HT1080 (cell line): ENCODE data around the gene PPP2R1B. TPM values are rescaled to one million over a fixed set of nuclear protein-coding genes. Genes with fewer than 3 reads are reported as not detected.

ENCODE experiments used
- DNase-seq: peaks from one replicate; pipeline ENCODE4 v3.0.0-alpha.2; 2015; ENCODE audit warnings: low read depth
- total RNA-seq: library from RNA; depleted of rRNA; stranded (reverse); fragments of >200 nt; shearing (Covaris generic); gene quantifications from 2 replicates; pipeline ENCODE4 v1.2.3, GENCODE V29; 2014

The PPP2R1B gene
- total RNA-seq, 1 experiment from 2014 or later: 33.9 TPM

DNA sequence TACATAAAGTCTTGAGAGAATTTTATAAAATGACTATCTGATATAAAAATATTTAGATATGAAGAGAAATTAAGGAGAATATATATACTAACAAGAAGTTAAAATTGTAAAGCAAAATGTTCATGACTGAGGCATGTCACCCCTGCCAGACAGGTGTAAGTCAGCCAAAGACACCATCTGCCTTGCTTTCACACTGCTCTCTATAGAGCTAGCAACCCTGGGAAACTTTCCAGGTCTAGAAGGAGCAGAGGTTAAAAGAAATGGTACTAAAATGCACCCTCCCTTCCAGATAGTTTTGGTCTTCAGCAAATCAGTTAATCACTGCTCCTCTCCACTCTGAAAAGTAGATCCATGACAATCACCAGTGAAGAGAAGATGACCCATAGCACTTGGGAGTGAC, 16.5 kb downstream of the PPP2R1B start:
- no peak for DNase-seq

DNA sequence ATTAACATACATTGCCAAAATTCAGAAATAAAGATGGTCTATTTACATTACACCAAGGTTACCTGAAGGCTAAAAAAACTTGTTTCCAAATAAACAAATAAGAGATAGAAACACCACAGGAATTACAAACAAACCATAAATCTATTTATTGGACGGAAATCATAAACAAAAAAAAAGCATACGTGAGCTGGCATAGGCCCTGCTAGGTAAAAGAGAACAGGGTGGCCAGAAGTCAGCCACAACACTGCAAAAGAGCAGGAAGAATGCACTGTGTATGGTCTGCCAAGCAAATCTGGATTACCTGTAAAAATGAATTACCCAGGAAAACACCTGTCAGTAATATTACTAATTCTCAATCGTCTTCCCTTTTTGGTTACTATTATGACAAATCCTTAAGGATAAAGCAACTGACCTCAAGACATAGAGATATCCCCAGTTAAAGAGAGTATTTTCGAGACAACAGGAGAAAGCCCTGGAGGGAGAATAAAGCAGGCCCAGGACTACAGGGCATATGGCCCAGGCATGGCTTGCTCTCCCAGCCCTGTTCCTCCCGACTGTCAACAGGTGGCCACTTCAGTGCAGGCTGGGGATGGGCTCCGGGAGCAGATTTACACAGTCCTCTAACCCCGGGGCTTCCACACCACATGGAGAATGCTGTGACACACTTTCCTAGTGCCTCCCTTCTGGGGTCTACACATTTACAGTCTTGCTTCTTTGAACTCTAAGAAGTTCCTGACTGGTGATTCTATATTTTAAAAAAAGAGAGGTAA, 18.0 kb downstream of the PPP2R1B start:
- no peak for DNase-seq

DNA sequence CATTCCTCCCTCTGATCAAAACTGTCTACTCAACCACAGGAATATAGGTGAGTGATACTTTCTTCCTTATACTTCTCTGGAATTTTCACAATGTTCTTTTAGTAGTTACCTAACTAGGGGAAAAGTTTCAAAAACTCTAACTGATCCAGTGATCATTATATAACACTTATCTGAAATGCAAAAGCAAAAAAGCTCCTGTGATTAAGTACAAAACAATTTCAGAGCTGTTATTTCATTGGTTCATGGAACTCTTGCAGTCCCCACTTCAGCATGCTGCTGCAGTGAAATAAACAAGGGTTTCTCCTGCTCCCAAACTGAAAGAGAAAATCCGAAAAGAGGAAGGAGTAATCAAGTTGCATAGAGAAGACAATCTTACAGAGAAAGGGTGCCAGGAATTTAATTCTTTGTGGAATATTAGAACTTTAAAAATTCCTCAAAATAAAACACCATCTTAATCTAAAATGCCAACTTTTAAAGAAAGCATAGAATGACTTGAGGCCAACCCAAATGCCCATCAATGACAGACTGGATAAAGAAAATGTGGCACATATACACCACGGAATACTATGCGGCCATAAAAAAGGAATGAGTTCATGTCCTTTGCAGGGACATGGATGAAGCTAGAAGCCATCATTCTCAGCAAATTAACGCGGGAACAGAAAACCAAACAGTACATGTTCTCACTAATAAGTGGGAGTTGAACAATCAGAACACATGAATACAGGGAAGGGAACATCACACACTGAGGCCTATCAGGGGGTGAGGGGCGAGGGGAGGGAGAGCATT, 20.3 kb downstream of the PPP2R1B start:
- DNase-seq: no peak

DNA sequence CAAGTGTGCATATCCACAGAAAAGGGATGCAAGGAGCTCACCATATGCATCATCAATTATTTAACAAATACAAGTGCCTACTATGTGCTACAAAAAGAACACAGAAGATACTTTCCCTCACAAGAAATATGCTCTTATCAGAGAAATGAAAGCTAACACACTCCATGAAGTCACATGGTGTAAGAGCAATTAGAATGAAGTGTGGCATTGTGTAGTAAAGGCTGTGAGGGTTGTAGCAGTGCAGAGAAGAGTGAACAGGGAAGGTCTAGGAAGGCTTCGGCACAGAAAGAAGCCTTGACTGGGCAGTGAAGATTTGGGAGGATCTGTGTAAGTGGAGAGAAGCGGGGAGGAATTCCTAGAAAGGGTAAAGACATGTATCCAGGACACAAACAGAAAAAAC, 22.5 kb downstream of the PPP2R1B start:
- no peak for DNase-seq

DNA sequence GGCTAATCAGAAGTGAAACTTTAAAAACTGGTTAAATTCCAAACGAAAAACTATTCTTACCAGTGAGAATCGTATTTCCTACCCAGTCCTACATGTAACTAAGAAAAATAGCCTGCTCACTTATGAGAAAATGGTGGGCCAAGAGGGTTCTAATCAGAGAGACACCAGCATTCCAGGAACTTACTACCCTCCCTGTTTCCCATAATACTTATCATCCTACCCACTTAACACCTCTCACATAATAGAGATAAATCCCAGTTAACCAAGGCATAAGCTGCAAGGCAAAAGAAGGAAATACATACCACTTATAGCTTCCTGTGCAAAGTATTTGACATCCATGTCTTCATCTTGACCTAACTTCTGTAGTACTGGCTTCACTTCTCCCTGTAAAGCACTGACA, 24.4 kb downstream of the PPP2R1B start:
- no peak for DNase-seq

DNA sequence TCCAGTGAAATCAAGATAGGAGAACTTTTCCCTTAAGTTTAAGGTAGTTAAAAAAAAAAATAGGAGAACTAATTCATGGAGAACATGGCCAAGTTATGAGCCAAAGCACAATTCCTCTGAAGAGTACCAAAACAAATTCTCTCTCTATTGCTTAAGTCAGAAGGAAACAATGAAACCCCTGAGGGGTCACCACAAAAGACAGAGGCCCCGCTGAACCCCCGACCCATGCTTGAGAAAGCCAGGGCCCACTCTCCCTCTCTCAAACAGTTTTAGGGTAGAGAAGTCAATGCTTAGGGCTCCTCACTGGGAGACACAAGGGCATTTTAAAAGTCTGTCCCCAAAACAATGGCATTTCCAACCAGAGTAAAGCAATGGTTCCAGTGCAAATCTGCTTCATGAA, 26.9 kb downstream of the PPP2R1B start:
- DNase-seq: no peak

DNA sequence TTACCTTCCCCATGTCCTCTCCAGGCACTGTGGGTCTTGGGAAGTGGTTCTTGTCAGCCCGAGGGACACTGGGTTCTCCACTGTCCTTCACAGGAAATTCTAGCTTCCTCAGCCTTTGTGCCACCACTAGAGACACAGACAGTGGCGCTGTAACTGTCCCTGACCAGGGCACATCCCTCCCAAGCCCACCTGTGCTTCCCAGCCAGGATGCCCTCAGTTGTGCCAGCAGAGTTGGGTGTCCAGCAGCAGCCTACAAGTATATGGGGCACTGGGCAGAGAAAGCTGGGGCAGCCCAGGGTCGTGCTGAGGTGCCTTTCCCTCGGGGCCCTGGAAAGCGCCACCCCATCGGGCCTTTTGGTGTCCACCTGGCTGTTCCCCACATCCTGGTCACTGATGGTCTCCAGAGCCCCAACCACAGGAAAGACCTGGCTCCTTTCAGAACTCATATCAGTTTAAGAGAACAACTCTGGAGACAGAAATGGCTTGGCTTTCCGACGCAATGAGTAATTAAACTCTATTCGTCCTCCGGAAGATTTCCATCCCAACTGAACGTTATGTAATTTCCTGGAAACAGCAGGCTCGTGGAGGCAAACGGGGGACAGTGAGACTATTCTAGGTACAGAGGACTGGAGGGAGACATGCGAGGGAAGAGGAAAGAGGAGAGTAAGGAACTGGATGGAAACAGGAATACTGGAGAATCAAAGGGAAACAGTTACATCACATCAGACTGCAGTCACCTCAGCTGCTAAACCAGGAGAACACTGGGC, 28.6 kb downstream of the PPP2R1B start:
- no peak for DNase-seq

DNA sequence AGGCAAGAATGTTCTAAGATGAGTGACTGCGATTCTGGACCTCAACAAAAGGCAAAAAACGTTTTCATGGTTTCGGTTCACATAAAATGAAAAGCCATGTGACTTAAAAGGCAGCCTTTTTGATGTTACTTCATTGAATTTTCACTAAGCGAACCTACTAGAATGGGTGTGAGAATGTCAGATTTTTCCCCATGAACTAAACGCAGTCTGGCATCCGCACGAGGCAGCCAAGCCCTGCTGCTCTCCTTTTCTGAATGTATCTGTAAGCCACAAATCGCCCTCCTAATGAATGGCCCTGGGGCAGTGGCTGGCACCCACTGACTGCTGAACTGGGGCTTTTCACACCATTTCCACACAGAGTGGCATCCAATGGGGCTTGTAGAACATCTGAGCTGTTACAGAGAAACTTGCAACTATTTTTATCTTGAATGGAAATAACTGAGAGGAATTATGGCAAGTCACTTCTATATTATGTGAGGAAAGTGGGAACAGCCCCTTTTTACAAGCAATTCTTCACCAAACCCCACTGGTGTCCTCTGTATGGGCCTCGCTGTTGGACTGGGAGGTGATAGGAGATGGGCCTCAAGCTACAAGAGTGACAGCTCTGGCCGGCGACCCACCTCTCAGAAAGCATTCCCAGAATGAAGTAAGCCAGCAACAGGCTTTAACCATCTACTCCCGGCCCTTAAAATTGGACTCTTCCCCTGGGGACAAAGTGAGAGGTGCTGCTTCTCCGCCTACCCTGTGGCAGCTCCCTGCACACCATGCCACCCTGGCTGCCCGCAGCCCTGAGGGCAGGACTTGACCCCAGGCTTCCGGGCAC, 29.4 kb downstream of the PPP2R1B start:
- no peak for DNase-seq

DNA sequence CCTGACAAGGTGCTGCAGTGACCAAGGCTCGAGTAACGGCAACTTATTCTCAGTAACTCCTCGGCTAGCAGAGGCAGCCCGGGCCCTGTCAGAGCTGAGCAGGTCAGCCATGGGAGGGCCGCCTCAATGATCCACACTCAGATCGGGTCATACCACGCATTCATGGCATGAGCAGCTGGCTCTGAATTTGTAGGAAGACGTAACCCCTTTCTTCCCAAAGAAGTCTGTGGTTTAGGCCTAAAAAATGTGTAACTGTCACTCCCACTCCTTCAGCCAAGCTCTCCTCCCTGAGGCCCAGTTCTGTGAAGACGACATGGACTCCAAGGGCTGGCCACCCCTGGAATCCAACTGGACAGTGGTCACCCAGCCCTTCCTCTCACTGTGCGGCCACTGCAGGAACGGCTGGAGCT, 30.0 kb downstream of the PPP2R1B start:
- no peak for DNase-seq

DNA sequence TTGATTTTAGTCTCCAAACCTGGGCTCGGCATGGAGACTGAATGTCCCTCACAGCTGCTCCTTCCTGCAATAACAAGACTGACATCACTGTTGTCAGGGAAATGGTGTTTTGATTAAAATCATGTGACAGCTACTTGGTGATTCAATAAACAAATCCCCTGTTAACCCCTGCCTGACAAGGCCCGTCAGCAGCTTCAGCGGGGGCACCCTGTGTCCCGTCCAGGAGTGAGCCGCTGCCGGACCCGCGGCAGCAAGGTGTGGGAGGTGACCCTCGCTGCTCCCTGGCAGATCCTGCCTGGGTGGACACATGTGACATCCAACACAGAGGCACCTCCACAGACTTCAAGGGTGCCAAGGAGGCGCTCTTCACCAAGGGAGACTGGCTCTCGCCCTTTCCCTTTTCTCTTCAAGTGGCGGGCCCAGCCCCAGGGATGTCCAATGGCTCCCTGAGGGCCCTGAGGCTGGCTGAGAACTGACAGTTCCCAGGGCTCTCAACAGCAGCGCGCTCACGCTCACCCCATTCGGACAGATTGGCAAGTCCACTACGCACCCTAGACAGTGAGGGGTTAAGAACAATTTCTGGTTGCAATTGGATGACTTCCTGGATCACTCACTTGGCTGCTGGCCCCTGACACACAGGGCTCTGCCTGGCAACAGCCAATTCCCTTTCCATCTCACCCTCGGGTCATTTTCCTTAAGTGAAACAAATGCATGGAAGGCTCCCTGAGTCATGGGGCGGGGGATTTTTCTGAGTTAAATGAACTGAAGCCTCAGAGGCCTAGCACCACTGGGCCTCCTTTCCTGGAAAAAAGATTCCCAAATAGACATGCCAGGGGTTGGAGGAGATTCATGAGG, 30.7 kb downstream of the PPP2R1B start:
- DNase-seq: peak; percentile 94

DNA sequence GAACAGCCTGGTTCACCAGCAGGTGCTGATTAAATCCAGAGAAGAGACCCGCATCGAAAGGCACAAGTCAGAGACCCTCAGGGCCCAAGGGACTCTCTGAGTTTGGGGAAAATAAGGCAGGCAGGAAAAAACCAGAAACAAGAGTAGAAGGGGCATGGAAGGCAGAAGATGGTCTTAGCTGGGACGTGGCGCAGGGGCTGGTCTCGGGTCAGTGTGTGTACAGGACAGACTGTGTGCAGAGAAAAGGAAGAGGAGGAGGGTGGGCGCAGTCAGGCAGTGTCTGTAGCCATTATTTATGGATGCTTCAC, 31.3 kb downstream of the PPP2R1B start:
- DNase-seq: no peak

DNA sequence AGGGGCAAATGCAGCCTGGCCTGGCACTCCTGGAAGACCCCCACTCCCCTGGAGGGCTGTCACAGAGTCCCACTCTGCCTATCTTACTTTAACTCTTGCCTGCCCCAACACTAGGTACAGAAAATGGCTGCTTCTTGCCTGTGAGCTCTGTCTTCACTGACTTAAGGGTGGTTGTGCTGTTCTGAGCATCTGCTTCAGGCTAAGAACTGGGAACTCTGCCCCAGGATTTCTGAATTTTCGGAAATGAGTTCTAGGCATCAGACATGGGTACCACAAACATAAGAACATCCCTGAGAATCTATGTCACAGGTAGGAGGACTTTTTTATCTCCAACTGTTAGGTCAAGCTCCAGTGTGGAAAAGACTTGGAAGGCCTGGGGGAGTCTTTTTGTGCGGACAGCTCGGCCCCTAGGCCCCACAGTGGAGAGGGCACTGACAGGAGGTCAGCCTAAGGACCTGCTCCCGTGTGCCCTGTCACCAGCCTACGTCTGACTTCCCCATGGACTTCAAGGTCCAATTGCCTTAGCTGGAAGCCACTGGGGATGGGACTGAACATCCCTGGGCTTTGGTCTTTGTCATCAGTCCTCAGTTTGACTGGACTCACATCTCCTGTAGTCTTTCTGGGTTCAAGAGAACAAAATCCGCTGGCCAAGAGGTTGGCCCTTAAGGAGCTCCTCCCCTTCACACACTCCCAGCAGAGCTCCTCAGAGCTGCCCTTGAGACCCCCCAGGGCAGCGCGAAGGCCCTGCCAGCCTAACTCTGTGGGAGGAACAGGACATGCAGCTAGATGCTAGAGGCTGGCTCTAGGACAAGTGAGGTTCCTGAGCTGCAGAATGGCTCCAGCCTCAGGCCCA, 31.9 kb downstream of the PPP2R1B start:
- no peak for DNase-seq

DNA sequence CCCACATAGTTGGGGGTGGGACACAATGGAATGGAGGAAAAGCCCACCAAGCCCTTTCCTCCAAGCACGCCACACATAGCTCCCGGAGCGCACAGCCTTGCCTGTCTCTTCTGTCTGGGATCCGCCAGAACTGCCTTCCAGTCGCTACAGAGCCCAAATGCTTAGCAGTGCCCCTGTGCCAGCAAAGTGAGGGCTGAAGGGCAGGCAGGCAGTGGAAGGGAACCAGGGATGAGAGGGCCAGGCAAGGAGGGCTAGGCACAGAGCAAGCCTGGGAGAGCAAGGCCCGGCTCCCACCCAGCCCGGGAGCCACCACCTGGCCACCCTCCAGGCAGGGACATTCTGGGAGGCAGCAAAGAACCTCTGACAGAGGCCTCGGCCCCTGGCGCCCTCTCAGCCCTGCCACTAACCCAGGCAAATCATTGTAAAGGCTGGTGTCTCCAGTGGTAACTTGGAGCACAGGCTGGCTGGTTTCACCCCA, 32.5 kb downstream of the PPP2R1B start:
- DNase-seq: no peak

DNA sequence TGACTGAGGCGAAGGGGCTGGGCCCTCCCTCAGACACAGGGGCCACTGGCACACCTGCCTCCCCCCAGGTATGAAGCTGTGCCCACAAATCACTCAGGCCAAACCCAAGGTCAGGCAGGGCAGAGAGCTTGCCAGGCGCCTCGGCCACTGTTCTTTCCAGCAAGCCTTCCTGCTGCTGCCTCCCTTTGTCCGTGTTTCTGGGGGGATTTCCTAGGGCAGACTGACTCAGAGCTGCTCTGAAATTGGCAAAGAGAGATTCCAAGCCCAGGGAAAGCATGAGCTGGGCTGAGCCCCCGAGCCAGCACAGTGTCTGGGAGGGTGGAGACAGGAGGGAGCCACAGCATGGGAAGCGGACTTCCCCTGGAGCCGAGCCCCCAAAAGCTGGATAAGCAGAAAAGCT, 33.2 kb downstream of the PPP2R1B start:
- peak; percentile 42 for DNase-seq

DNA sequence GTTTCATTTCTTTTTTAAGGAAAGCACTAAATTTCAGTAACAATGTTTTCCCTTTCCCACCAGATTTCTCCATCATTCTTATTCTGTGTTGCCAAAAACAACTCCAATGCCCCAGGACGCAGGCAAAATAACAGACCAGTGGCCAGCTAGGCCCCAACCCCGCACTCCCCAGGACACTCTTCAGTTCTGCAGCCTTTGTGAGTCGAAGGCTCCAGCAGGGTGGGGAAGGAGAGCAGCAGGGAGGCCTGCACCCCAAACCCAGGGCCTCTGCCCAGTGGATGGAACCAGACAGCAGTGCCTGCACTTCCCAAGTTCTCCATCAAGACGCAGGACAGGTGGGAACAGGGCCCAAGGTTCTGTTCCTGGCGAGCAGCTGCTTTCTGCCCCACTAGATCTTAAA, 34.4 kb downstream of the PPP2R1B start:
- DNase-seq: no peak

DNA sequence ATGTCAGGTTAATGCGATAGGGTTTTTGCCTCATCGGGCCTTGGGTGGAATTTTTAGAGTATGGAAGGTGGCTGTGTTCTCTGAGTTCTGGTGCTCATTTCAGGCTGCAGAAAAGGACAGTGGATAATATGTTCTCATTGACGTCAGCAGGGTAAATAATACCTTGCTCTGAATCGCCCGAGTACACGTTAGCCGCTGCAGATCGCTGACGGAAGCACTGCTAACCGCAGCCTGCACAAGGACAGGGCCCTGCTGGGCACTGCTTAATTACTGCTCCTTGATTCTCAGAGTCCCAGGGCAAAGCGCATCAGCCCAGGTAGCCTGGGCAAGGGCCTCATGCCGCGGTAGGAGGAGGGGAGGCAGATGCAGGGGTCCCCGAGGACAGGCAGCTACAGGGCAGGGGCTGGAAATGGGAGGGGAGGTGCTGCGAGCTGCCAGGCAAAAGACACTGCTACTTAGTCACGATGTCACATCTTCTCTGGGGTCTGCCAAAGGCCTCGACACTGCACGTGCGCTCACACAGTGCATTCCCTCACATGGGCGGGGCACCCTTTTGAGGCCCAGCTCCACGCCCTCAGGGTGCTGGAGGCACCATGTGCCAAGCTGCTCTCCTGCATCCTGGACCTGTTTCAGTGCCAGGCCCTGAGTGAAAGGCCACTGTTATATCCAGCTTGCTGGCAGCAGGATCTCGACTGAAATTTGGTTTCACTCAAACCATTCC, 35.2 kb downstream of the PPP2R1B start:
- no peak for DNase-seq

DNA sequence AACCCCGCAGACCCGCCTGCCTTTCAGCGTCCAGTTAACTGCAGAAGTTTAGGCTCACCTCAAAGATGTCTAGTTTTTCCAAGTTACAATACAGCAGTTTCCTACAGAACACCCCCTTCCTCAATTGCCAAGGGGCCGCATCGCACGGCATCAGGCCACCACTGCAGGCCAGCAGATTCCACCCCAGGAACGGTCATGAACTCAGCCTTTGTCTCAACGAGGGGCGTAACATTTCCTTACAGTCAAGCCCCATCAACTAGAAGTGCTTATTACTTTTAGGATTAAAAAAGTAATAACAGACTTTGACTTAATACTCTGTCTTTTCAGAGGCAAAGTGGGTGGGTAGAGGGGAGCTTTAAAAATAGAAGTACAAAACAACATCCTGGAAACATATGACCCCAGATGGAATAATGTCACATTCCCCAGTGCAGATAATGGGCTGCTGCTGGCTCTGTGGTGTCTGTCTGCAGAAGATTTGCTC, 36.3 kb downstream of the PPP2R1B start:
- DNase-seq: no peak

DNA sequence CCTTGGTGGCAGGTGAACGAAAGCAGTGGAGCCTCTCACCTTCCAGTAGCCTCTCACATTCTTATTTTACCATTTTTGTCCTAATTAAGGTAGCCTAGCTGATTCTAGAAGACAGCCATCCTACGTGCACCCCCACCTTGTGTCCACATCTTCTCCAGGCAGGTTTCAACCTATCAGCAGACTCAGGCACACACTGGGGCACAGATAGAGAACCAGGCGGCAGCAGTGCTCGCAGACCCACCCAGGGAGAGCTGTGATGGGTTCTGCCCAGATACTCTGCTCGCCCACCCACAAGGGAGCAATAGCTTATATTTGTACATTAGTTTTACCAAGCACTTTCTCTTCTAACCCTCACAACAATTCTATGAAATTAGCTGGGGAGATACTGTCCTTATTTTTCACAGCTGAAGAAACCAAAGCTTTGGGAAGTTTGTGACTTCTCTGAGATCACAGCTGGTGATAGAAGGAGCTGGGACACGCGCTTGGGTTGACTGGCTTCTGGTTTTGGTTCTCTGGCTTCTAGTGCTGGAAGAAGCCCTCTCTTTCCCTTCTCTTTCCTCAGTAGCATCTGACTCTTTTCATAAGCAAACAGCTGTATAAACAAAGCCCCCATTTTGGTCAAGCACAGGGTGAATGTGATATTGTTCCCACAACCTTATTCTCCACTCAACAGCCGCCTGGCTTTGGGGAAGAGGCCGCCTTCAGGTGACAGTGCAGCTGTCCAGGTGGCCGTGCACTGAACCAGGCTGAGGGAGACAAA, 36.9 kb downstream of the PPP2R1B start:
- DNase-seq: no peak
